LNCAP (cell line): ENCODE measurements around the gene TFRC.

Experiments used
- TF ChIP-seq, protein P1 (sequence below): fragments of 450-650 bp; IDR thresholded peaks from 2 replicates; pipeline ENCODE4 v1.5.1; 2017; ENCODE audit warnings: mild to moderate bottlenecking

Gene TFRC

DNA sequence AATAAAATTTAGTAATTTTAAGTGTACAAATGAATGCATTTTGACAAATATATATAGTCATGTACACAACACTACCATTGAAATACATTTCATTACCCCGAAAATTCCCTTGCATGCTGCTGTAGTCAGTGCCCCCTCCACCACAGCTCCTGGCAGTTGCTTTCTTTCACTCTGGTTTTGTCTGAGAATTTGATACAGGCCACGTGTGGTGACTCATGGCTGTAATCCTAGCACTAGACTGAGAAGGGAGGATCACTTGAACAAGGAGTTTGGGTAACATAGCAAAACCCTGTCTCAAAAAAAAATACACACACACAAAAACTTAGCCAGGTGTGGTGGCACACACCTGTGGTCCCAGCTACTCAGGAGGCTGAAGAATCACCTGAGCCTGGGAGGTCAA lies 65.4 kb downstream of the TFRC start:
- TF ChIP-seq, protein P1, sequence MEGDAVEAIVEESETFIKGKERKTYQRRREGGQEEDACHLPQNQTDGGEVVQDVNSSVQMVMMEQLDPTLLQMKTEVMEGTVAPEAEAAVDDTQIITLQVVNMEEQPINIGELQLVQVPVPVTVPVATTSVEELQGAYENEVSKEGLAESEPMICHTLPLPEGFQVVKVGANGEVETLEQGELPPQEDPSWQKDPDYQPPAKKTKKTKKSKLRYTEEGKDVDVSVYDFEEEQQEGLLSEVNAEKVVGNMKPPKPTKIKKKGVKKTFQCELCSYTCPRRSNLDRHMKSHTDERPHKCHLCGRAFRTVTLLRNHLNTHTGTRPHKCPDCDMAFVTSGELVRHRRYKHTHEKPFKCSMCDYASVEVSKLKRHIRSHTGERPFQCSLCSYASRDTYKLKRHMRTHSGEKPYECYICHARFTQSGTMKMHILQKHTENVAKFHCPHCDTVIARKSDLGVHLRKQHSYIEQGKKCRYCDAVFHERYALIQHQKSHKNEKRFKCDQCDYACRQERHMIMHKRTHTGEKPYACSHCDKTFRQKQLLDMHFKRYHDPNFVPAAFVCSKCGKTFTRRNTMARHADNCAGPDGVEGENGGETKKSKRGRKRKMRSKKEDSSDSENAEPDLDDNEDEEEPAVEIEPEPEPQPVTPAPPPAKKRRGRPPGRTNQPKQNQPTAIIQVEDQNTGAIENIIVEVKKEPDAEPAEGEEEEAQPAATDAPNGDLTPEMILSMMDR = no peak

DNA sequence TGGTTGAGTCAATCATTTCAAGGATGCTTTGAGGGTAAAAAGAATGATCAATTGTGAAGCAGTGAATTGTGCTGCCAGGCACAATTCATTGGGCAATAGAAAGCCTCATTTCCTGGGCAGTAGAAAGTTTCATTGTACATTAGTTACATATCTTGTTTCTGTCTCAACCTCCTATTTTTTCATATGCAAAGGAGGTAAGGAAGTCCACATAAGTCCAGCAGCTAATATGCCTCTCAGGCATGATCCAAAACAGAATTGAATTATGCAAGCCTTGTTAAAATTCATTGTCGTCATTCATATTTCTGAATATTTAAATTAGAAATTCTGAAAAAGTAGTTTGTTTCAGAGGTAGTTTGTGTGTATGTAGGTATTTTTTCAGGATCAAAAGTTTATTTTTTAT lies 65.8 kb downstream of the TFRC start:
- TF ChIP-seq, protein P1 = no peak

DNA sequence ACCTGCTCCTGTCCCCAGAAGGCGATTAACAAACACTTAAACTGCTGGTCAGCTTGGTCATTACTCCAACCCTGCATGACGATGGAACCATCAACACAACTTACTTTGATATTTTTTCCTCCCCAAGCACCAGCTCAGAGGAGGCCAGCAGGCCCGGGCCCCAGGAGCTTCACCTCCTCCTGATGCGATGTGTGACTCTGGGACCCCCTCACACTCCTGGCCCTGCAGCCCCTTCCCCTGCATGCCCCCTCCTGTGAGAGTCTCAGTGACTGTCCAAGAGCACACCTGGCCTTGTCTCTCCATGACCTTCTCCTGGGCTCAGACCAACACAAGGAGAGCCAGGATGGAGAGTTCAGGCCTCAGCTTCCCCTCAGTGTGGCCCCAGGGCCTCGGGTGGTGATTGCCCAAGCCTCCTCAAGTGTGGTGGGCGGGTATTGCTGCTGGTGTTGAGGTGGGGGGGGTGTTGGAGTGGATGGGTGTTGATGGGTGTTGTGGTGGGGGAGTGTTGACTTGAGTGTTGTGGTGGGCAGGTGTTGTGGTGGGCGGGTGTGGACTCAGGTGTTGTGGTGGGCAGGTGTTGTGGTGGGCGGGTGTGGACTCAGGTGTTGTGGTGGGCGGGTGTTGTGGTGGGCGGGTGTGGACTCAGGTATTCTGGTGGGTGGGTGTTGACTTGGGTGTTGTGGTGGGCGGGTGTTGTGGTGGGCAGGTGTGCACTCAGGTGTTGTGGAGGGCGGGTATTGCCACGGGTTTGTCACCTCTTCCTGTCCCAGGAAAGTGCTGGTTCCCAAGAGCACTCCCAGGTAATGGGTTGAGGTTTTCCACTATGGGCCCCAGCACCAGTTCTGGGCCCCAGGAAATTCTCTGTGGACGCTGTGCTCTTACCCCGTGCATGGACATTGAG lies 68.1 kb downstream of the TFRC start:
- TF ChIP-seq, protein P1 = no peak

DNA sequence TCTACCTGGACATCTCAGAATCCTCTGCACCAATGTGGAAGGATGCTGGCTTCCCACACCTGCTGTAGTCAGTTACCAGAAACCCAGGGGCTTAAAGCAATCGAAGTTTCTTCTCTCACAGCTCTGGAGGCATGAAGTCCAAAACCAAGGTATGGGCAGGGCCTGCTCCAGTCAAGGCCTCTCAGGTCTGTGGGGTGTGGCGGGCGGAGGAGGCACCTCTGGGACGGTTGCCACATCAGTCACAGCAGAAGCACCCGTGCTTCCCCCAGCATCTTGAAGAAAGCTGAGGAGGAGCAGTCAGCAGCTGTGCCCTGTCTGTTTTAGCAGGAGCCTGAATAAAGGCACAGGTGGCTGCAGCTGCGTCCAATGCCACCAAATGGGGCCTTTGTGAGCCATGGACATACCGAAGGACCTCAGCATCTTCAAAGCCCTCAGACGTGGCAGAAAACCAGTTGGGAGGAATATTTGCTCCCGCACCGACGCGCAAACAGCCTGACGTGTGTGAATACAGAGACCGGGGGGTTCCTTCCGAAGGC lies 68.9 kb downstream of the TFRC start:
- TF ChIP-seq, protein P1 = no peak

DNA sequence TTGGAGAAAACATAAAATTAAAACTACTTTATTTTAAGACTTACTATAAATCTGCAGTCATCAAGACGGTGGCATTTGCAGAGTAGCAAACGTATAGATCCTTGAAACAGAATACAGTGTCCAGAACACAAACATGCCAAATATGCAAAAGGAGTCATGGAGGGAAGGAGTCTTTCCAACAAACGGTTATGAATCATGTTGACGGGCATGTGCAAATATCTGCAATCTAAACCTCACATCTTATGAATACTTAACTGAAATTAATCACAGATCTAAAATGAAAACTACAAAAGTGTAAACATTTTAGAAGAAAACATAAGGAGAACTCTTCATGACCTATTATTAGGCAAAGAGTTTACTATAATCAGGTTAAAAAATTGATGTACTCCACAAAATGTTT lies 69.4 kb downstream of the TFRC start:
- TF ChIP-seq, protein P1 = no peak

DNA sequence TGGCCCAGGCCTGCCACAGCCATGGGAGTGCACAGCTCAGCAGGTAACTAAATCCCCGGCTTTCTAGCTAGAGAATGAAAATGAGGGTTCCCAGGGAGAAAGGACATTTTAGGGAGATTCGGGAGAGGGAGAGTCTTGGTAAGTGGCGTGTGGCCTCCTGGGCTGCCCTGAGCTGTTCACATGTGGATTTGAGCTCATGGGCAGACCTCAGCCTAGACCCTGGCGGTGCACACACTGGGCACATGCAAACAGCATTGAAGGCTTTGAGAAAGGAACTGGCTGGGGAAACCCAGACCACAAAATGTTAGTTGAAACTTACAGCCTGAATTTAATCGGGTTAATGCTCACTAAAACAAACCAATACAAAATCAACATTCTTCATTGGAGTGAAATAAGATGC lies 72.4 kb downstream of the TFRC start:
- TF ChIP-seq, protein P1 = no peak

DNA sequence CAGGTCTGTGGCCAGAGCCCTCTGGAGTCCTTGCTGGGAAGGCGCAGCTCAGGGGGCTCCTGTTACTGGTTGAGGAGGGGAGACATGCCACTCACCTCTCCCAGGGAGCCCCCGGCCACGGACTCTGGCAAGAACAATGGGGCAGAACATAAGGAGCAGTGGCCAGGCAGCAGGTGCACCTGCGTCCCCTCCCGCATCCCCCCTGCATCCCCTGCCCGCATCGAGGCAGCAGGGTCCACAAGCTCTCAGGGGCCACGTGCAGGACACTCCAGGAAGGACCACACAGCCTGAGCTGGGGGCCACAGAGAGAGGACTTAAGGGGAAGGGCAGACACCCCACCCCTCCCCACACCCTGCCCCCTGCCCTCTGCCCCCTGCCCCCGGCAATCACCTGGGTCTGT lies 73.0 kb downstream of the TFRC start:
- TF ChIP-seq, protein P1 = no peak
